ENCODE results near the gene PPP2R2C.

- TF ChIP-seq POLR2A (IDR thresholded peaks at IDR 0.05; ENCODE audit: low read depth, low read length) (no peak), CEBPB (IDR thresholded peaks at IDR 0.05; ENCODE audit: low read depth, low read length) (no peak), CTCF (conservative IDR thresholded peaks at IDR 0.05; ENCODE audit: low read depth, low read length) (no peak), RAD21 (IDR thresholded peaks at IDR 0.05; ENCODE audit: low read length) (no peak), SMC3 (IDR thresholded peaks at IDR 0.05; ENCODE audit: low read depth, low read length) (no peak), MAFK (IDR thresholded peaks at IDR 0.05; ENCODE audit: low read depth, low read length) (no peak), MAZ (IDR thresholded peaks at IDR 0.05; ENCODE audit: borderline replicate concordance, low read depth, low read length) (no peak), RFX5 (IDR thresholded peaks at IDR 0.05; ENCODE audit: low read depth, low read length) (no peak)
- TF ChIP-seq, protein P1, sequence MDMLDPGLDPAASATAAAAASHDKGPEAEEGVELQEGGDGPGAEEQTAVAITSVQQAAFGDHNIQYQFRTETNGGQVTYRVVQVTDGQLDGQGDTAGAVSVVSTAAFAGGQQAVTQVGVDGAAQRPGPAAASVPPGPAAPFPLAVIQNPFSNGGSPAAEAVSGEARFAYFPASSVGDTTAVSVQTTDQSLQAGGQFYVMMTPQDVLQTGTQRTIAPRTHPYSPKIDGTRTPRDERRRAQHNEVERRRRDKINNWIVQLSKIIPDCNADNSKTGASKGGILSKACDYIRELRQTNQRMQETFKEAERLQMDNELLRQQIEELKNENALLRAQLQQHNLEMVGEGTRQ (IDR thresholded peaks at IDR 0.05; ENCODE audit: low read depth, low read length) = no peak
Observed at GRCh38 chr4:6347511-6348045, 124.8 kb downstream of the PPP2R2C start.

Measured in IMR-90 (cell line).